GM18519 (cell line): ENCODE measurements around the gene GSK3A.
A peak's percentile ranks its signal among the peaks of the same experiment; 100 is the strongest.

Source experiments
- ATAC-seq: cut with Tn5 transposase; IDR thresholded peaks from one replicate; pipeline ENCODE4 v1.9.1; 2021; ENCODE audit warnings: mild to moderate bottlenecking, moderate library complexity; ENCODE audit not compliant: unreplicated experiment, low FRiP score

GSK3A gene

DNA sequence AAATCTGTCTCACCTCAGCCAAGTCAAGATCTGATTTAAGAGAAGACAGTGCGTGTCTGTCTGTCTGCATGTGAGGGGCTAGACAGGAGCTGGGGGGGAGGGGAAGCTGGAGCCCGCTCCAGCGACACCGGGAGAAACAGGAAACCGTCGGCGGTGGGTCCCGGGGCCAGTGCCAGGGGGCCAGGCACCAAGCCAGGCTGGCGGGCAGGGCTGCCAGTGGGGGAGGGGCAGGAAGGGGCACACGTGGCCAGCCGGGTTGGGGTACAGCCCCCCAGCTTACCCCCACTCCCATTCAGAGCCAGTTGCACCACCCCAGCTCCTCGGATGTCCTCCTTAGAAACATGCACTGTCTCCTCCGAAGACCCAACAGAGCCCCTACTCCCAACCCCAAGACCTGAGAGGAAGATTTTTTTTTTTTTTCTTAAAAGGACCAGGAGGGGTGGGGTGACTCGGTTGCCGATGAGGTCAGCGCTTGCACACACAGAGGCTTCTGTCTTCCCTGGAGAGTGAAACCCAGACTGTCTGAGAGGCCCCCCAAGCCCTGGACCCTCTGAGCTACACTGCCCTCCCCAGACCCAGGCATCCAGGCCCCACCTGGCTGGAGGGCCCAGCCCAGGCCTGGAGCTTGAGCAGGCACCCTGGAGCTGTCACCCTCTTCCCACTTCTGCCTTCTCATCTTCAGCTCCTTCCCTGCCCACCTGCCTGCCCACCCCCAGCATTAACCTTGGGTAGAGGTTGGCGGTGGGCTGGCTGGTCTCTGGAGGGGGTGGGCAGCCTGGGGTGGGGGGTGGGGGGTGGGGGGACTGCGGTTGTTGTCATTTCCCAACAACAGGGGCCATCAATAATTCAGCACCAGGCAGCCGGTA, 8.5 kb upstream of the GSK3A start:
- ATAC-seq = no peak

GRCh38 chr19:42250183-42250665, 7.8 kb upstream of the GSK3A start:
- ATAC-seq = no peak

DNA sequence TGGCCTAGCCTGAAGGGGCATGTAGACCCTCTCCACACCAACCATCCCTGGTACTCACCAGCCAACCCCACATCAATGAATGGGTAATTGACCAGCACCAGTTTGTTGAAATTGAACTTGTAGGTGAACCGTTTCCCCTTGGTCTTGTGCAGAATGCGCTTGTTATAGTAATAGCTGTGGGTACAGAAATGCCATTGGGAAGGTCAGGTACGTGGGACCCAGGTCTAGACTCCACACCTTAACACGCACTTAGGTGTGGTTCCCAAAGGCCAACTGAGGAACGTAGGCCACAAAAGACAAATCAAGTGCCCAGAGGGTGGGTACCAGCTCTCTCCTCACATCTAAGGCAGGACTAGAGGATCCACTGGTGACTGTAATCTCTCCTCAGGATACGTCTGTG, 7.4 kb upstream of the GSK3A start:
- ATAC-seq = no peak

GRCh38 chr19:42249149-42249750, 6.8 kb upstream of the GSK3A start:
- no peak for ATAC-seq

GRCh38 chr19:42248270-42249148, 6.1 kb upstream of the GSK3A start:
- ATAC-seq = no peak

- ATAC-seq = no peak
Measured at GRCh38 chr19:42247640-42248199, 5.3 kb upstream of the GSK3A start.

GRCh38 chr19:42246922-42247639, 4.7 kb upstream of the GSK3A start:
- no peak for ATAC-seq

GRCh38 chr19:42246143-42246921, 3.9 kb upstream of the GSK3A start:
- ATAC-seq = no peak

DNA sequence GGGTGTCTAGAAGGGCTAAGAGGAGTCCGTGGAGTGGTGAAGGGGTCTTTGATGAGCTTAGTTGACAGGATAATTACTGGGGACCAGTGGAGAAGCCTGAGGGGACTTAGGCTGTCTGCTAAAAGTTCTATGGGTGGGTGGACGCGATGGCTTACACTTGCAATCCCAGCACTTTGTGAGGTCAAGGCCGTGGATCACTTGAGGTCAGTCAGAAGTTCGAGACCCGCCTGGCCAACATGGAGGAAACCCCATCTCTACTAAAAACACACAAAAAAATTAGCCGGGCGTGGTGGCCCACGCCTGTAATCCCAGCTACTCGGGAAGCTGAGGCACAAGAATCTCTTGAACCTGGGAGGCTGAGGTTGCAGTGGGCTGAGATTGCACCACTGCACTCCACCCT, 2.8 kb upstream of the GSK3A start:
- ATAC-seq = no peak

- ATAC-seq = peak; percentile 37
Measured at GRCh38 chr19:42244347-42245220, 2.2 kb upstream of the GSK3A start.

GRCh38 chr19:42242069-42242511, 312 bp downstream of the GSK3A start:
- ATAC-seq = peak; percentile 4

- no peak for ATAC-seq
Measured at GRCh38 chr19:42241279-42241678, 1.1 kb downstream of the GSK3A start.

- no peak for ATAC-seq
Measured at GRCh38 chr19:42239544-42240220, 2.7 kb downstream of the GSK3A start.

- ATAC-seq = no peak
Measured at GRCh38 chr19:42235181-42235580, 7.2 kb downstream of the GSK3A start.

GRCh38 chr19:42234364-42234763, 8.0 kb downstream of the GSK3A start:
- ATAC-seq = no peak

GRCh38 chr19:42233678-42234292, 8.6 kb downstream of the GSK3A start:
- no peak for ATAC-seq

DNA sequence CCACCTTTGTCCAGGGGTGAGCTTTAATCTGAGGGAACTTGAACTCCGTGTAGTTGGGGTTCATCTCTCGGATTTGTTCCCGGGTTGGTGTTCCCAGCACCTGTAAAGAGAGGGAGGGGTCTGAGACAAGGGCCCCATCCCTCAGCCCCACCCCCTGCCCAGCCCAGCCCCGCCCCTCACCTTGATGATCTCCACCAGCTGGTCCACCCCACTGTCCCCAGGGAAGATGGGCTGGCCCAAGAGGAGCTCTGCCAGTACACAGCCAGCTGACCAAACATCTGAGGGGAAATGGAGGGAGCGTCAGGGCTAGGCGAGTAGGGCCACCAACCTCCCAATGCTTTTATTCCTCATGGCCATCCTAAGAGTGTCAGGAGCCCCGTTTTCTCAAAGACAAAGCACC, 9.3 kb downstream of the GSK3A start:
- no peak for ATAC-seq
